Lower leg skin (tissue), 4 donors: ENCODE measurements around the gene CREB3L1. TPM values are rescaled to one million over a fixed set of nuclear protein-coding genes. Genes with fewer than 3 reads are reported as not detected.

Experiments used
- DNase-seq, 2 donors: peaks; one replicate each; pipeline ENCODE4 v3.0.0-alpha.2; 2019; ENCODE audit warnings: low spot score in 2 of 2
- H3K4me3 ChIP-seq: fragments of 200-600 bp; sonication (generic); 2 replicates; pipeline ENCODE4 v1.5.1; 2017; ENCODE audit warnings: mild to moderate bottlenecking, low read depth; ENCODE audit not compliant: poor library complexity, severe bottlenecking
- CTCF ChIP-seq, 3 donors: fragments of 450-650 bp; IDR thresholded peaks; one replicate each; pipeline ENCODE4 v1.5.1; 2016; ENCODE audit warnings: antibody characterized with exemption in 3 of 3, mild to moderate bottlenecking in 3 of 3, moderate library complexity in 2 of 3
- POLR2A ChIP-seq, 2 donors: fragments of 450-650 bp; IDR thresholded peaks; one replicate each; pipeline ENCODE4 v1.6.1; 2016 to 2017; ENCODE audit warnings: antibody characterized with exemption in 2 of 2, mild to moderate bottlenecking in 1 of 2, moderate library complexity in 1 of 2
- WGBS, 2 donors: methylation state at CpG; one replicate each; pipeline ENCODE4 v1.1.5; 2018; 5-methylcytosine and 5-hydroxymethylcytosine counted together
- intact Hi-C: fragments of 100-400 bp; cut with DNase I; formaldehyde crosslinking; loops from one replicate; pipeline ENCODE4 v1.15.0; 2023; ENCODE audit warnings: low total_unique reads
- total RNA-seq, 4 donors: library from RNA; depleted of rRNA; stranded (reverse); fragments of >200 nt; gene quantifications; one replicate each; pipeline ENCODE4 v1.1.0, GENCODE V29; 2016

The CREB3L1 gene
- total RNA-seq, 4 donors from 2014 or later = 0.15 to 2.3 (median 0.54) TPM

GRCh38 chr11:46367244-46367915 is 89.9 kb downstream of the CREB3L1 start:
- TF ChIP-seq POLR2A (IDR thresholded peaks at IDR 0.05) (no peak), CTCF (IDR thresholded peaks at IDR 0.05) (no peak)
- intact Hi-C loops = no loop called here
- no peak overlapping the region for H3K4me3 ChIP-seq
- WGBS, 2 donors = 14 to 32% methylated on average over 22 to 29 of the region's 32 CpGs
- no peak for DNase-seq

DNA sequence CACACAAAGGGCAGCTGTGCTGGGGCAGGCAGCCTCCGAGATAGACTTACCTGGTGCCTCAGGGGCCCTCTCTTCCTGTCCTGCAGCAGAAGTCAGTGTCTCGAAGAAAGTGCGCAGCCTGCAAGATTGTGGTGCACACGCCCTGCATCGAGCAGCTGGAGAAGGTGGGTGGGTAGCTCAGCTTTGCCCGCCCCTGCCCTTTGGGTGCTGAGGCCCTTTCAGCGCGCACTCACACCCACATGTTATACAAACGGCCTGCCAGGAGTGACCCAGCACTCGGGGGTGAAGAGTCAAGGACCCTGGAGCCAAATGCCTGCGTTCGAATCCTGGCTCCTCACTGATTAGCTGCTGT is 90.4 kb downstream of the CREB3L1 start:
- no peak overlapping the region for H3K4me3 ChIP-seq
- WGBS, 2 donors = 79 to 82% methylated on average over 12 of the region's 12 CpGs
- TF ChIP-seq POLR2A (IDR thresholded peaks at IDR 0.05) = no peak
- no peak for TF ChIP-seq CTCF (IDR thresholded peaks at IDR 0.05)
- intact Hi-C loops = no loop called here
- DNase-seq = no peak

DNA sequence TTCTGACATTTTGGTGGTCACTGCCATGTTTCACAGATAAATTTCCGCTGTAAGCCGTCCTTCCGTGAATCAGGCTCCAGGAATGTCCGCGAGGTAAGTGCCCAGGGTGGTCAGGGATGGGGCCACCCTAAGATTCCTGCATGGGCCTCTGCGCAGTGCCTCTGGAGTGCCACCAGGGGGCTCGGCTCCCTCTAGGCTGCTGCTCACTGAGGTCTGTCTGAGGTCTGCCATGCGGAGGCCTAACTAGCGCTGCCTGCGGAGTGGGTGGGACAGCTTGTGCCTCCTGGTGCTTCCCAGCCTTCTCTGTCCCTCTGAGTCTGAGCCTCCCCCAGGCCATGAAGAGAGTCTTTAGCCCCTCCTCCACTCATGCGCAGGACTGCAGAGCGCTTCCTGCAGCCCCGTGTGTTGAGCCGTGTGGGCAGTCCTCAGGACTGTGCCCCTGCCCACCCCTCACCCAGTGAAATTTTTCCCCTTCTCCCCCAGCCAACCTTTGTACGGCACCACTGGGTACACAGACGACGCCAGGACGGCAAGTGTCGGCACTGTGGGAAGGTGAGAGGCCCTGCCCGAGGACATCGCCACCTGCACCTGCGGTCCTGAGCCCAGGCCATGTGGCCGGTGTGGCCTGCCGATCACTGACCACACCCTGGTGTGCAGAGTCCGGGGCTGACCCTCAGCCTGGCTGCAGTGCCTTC is 92.1 kb downstream of the CREB3L1 start:
- intact Hi-C loops = no loop called here
- no peak for DNase-seq
- peak in 1 of 3 donors; percentile 34 for TF ChIP-seq CTCF (IDR thresholded peaks at IDR 0.05)
- no peak for TF ChIP-seq POLR2A (IDR thresholded peaks at IDR 0.05)
- 74 to 80% methylated on average over 18 to 22 of the region's 25 CpGs for WGBS, 2 donors
- no peak overlapping the region for H3K4me3 ChIP-seq

- intact Hi-C loops = no loop called here
- WGBS, 2 donors = 87 to 90% methylated on average over 13 of the region's 13 CpGs
- H3K4me3 ChIP-seq = no peak overlapping the region
- DNase-seq = no peak
- TF ChIP-seq CTCF (IDR thresholded peaks at IDR 0.05) (no peak), POLR2A (IDR thresholded peaks at IDR 0.05) (no peak)
Observed at GRCh38 chr11:46370253-46370652, 92.8 kb downstream of the CREB3L1 start.

Other genes starting within 250 kb of the CREB3L1 start
- 10 to 100 TPM; 16.4 to 52.4 (median 31.5) TPM for gene PHF21A, start 156.2 kb upstream of the CREB3L1 start, total RNA-seq
- gene DGKZ, start 69.8 kb downstream of the CREB3L1 start, total RNA-seq = 10 to 100 TPM; 41.8 to 86.4 (median 60.3) TPM
- gene MDK, start 104.0 kb downstream of the CREB3L1 start, total RNA-seq = 10 to 100 TPM in 3 of 4 donors, 1 to 10 TPM in 1; 6.0 to 19.4 (median 12.0) TPM
- 1 to 10 TPM; 1.2 to 8.1 (median 3.3) TPM for gene CHRM4, start 114.1 kb downstream of the CREB3L1 start, total RNA-seq